Epidermal melanocyte (primary cell): ENCODE data around the gene ATG9B.
A peak's percentile ranks its signal among the peaks of the same experiment; 100 is the strongest.
"Not testable (repeated sequence)": the region's sequence is repeated elsewhere in the genome, so short reads cannot be mapped to it uniquely, and the experiment has no call there.

Experiments
- DNase-seq: peaks from one replicate; pipeline ENCODE4 v3.0.0; 2011; ENCODE audit warnings: low spot score; ENCODE audit not compliant: insufficient read length

The ATG9B gene

GRCh38 chr7:151059367-151060112, 35.2 kb upstream of the ATG9B start, which contains the start of gene SLC4A2:
TSS of gene SLC4A2 (plus strand) at chr7:151059589. CDS start at chr7:151061988, 2,399 bp downstream.
- DNase-seq: peak; percentile 91

DNA sequence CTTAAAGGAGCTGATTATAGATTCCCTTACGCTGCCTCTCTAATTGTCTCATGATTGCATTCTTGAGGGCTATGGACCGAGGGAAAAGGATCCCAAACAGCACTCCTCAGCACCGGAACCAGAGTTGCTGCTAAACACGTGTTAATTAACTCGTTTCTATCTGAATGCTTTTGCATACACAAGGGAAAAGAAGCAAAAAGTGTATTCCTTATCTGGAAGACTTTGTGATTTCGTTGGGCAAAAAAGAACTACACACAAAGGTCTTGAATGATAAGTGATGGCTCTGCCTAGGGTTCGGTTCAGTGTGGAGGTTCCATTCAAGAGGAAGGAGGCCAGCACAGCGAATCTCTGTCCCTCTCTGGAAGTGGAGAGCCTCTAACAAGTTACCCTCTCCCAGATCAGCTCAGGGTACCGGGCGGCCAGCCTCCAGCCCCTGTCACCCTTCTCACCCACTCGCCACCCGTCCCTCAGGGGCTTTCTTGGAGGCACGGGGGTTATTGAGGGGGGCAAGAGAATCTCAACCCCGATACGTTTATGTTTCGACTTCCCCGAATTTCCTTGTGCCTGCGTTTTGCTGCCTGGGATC, 34.6 kb upstream of the ATG9B start:
- no peak for DNase-seq

- peak; percentile 100 for DNase-seq
Measured at GRCh38 chr7:151057989-151058780, 33.9 kb upstream of the ATG9B start.

DNA sequence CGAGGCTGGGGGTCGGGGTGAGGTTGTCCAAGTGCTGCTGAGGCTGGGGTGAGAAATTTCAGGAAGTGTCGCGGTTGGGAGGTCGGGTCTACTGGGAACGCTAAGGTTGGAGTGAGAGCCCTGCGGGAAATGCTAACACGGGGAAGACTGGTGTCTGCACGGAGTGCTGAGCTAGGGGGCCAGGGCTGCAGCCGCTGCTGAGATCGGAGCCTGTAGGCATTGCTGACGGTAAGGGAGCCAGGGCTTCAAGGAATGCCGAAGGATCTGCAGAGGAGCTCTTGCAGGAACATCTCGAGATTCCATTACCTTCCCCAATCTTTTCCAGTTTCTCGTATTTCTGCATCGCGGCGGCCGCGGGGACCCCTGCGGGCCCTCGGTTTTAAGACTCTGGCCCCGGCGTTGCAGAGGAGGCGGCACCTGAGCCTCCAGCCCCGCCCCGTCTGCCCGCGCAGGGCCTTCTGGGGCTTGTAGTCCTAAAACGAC, 33.3 kb upstream of the ATG9B start, which contains the start of gene CDK5:
TSS of gene CDK5 (minus strand) at position 392 of the 483 bp plus-strand sequence. CDS start at position 343, 49 bp downstream.
- DNase-seq: no peak

DNA sequence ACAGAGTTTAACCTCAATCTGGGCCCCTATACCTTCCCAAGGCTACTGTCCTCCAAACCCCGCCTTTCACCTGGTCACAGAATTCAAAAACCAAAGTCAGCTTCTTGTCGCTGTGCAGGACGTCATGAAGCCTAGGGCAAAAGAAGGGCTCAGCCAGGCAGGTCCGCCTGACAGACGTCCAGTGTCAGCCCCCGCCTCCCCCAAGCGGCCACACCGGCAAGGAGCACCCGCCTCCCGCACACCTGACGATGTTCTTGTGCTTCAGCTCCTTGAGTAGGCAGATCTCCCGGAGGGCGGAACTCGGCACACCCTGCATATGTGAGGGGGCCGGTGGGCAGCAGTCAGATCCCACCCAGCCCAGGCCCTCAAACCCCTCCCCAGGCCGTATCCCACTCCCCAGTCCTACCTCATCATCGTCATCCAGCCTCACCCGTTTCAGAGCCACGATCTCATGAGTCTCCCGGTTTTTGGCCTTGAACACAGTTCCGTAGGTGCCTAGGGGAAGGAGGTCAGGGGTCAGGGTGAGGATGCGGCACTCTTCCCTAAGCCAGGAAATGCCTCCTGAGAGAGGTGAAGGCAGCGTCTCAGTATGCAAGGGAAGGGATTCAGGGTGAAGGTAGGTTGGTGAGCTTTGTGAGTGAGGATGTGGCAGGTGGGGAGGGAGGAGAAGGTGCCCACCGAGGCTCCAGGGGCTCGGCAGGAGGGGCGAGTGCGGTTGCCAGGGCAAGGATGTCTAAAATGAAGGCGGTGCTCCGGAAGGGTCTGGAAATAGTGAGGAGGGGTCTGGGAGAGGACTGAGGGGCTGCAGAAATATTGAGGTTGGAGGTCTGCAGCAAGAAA, 32.6 kb upstream of the ATG9B start:
- no peak for DNase-seq

- no peak for DNase-seq
Measured at GRCh38 chr7:151056283-151056665, 32.0 kb upstream of the ATG9B start.

- no peak for DNase-seq
Measured at GRCh38 chr7:151053751-151054150, 29.5 kb upstream of the ATG9B start.

DNA sequence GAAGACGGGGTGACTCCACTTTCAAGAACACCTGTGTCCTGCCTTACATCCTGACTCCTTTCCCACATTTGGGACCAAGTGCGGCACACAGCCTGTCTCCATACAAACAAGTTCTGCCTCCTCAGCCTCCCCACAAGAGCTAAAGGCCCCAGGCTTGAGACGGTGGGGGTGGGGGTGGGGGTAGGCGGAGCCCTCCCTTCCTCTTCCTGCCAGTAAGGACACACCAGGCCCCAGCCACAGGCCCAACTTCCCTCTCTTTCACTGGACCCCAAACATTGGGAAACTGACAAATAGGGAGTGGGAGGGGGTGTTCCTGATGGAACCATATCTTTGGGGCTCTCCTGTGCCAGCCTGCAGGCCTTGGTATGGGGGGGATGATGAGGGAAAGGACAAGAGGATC, 28.8 kb upstream of the ATG9B start:
- DNase-seq: no peak

DNA sequence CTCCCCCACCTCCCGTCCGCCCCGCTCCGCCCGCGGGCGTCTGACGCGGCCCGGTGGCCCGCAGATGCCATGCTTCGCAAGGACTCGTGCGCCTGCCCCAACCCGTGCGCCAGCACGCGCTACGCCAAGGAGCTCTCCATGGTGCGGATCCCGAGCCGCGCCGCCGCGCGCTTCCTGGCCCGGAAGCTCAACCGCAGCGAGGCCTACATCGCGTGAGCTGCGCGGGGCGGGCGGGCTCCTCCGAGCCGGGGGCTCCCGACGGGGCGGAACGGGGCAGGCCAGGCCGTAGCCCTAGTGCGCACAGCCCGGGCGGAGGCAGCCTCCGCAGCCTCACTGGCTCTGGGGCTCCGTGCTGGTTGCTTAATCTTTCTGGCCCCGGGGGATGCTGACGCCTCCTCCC, 26.8 kb upstream of the ATG9B start:
- DNase-seq: peak; percentile 73

DNA sequence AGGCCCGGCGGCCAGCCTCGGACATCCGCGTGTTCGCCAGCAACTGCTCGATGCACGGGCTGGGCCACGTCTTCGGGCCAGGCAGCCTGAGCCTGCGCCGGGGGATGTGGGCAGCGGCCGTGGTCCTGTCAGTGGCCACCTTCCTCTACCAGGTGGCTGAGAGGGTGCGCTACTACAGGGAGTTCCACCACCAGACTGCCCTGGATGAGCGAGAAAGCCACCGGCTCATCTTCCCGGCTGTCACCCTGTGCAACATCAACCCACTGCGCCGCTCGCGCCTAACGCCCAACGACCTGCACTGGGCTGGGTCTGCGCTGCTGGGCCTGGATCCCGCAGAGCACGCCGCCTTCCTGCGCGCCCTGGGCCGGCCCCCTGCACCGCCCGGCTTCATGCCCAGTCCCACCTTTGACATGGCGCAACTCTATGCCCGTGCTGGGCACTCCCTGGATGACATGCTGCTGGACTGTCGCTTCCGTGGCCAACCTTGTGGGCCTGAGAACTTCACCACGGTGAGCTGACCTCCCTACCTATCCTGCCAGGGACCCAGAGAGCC, 24.7 kb upstream of the ATG9B start:
- no peak for DNase-seq

DNA sequence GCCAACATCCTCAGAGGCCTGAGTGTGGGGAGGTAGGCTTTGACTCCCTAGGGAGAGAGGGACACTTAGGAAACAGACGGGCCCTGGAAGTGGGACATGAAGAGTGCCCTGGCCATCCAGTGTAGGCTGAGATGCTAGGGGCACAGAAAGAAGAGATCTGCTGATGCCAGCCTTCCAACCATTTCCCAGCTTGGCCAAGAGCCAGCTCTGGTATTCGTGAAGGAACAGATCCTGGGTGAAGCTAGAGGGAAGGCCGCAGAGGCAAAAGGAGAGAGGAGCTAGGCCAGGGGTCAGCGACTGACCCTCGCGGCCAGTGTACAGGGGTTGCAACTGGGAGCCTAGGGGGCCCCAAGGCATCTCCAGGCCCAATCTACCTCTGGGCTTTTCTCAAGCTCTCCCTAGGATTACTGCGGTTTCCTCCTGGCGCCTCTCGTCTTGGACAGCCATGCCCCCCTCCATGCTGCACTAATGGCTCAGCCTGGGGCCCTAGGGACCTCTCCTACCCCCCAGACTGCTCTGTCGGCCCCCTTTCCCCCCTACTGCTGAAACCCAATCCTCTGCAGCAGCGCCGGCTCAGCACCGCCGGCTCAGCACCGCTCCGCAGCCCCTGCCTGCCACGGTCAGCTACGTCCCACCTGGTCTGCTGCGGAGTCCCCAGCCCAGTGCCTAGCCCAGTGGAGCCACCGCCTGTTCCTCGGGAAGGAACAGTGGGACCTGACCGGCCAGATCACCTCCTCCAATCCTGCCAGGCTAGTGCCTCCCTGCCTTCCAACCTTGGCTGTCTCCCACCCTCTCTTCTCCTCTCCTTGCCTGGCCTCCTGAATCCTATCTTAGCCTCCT, 23.9 kb upstream of the ATG9B start, which contains the start of gene ASIC3:
TSS of gene ASIC3 (plus strand) at position 556 of the 840 bp plus-strand sequence. CDS start 355 bp downstream, outside the sequence.
- DNase-seq: no peak

- DNase-seq: no peak
Measured at GRCh38 chr7:151046603-151047573, 22.6 kb upstream of the ATG9B start.

- no peak for DNase-seq
Measured at GRCh38 chr7:151045967-151046366, 21.7 kb upstream of the ATG9B start.

GRCh38 chr7:151045262-151045661, 21.0 kb upstream of the ATG9B start:
- DNase-seq: no peak

GRCh38 chr7:151043959-151044358, 19.7 kb upstream of the ATG9B start:
- no peak for DNase-seq

- DNase-seq: not testable (repeated sequence)
Measured at GRCh38 chr7:151043449-151043848, 19.2 kb upstream of the ATG9B start.

- DNase-seq: no peak
Measured at GRCh38 chr7:151040616-151041375, 16.5 kb upstream of the ATG9B start.
